Prostate gland (tissue), 2 donors: ENCODE measurements around the gene MBNL1.

ENCODE experiments used
- CTCF ChIP-seq, 4 experiments: fragments of 200-600 bp in 2 of 4; fragments of 450-650 bp in 2 of 4; sonication (generic) in 2 of 4; IDR thresholded peaks; 1 replicate in 3 of 4; 2 replicates in 1 of 4; pipeline ENCODE4 v1.5.1; 2016 to 2019; ENCODE audit warnings: antibody characterized with exemption in 4 of 4, mild to moderate bottlenecking in 2 of 4, moderate library complexity in 2 of 4
- POLR2A ChIP-seq: fragments of 450-650 bp; IDR thresholded peaks from one replicate; pipeline ENCODE4 v1.6.1; 2016; ENCODE audit warnings: antibody characterized with exemption, mild to moderate bottlenecking

- no peak for TF ChIP-seq CTCF (IDR thresholded peaks at IDR 0.05)
- no peak for TF ChIP-seq POLR2A
Measured at GRCh38 chr3:152277198-152277597, 8.5 kb downstream of the MBNL1 start.
